Activated naive CD4-positive, alpha-beta T cell treated with anti-CD3 and anti-CD28 coated beads for 36 hours (primary cell): Measurements from ENCODE around the gene PRR23B. TPM values are rescaled to one million over a fixed set of nuclear protein-coding genes. Genes with fewer than 3 reads are reported as not detected.

Experiments
- CTCF ChIA-PET: fragments of 350-600 bp; sonication (Branson Sonifier 250); formaldehyde crosslinking; loops from one replicate; lab custom pipeline; 2021; ENCODE audit warnings: antibody characterized with exemption; lab: Charles Lee
- DNase-seq: peaks from one replicate; pipeline ENCODE4 v3.0.0-alpha.2; 2020
- H3K27ac Mint-ChIP-seq: one replicate; pipeline ENCODE4 v1.8.0; 2021; ENCODE audit warnings: mild to moderate bottlenecking, mixed read lengths
- H3K27me3 Mint-ChIP-seq: one replicate; pipeline ENCODE4 v1.8.0; 2021; ENCODE audit warnings: low read depth, mixed read lengths
- H3K36me3 Mint-ChIP-seq: one replicate; pipeline ENCODE4 v1.8.0; 2021; ENCODE audit warnings: low read depth, mixed read lengths
- H3K4me1 Mint-ChIP-seq: one replicate; pipeline ENCODE4 v1.8.0; 2021; ENCODE audit warnings: low read depth, mixed read lengths
- H3K4me3 Mint-ChIP-seq: one replicate; pipeline ENCODE4 v1.8.0; 2021; ENCODE audit warnings: mild to moderate bottlenecking, moderate library complexity, mixed read lengths
- H3K9me3 Mint-ChIP-seq: one replicate; pipeline ENCODE4 v1.8.0; 2021; ENCODE audit warnings: mixed read lengths
- intact Hi-C: fragments of 100-400 bp; cut with micrococcal nuclease; formaldehyde crosslinking; loops from one replicate; pipeline ENCODE4 v1.15.1; 2023
- total RNA-seq, 2 experiments: library from RNA; stranded (reverse); gene quantifications; one replicate each; pipeline ENCODE4 v1.2.3, GENCODE V29; 2021

PRR23B gene
- total RNA-seq, 2 experiments from 2014 or later, result not detected

DNA sequence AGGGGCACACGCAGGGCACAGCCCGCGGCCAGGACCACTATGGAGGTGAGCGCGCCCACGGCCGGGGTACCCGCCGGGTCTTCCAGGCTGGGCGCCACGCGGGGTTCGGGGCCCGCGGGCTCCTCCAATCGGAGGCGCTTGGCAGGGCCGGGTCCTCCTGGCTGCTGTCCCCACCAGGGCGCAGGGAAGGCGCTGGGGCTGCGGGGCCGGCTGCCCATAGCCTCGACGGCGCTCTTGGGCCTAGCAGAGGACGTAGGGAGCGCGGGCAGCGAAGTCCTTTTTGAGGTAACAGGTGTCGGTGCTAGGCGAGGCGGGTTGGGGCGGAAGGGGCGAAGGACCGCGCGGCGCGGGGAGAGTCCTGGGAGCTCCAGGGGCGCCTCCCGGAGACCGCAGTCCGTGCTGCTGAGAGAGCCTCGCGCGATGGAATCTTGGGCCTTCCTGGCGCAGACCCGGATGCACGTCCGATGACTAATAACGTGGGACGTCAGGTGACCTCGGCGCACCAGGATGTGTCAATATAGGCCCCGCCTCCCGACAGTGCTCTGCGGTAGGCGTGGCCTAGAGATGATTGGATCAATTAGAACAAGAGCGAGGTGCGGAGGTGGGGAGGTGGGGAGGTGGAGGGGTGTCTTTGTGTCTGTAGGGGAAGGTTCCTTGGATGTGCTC is 14.5 kb downstream of the PRR23B start, which contains the start of gene PRR23A:
Gene PRR23A (minus strand): TSS at position 218 of the 666 bp plus-strand sequence. CDS start 0 bp downstream, at position 218.
- DNase-seq, result no peak

DNA sequence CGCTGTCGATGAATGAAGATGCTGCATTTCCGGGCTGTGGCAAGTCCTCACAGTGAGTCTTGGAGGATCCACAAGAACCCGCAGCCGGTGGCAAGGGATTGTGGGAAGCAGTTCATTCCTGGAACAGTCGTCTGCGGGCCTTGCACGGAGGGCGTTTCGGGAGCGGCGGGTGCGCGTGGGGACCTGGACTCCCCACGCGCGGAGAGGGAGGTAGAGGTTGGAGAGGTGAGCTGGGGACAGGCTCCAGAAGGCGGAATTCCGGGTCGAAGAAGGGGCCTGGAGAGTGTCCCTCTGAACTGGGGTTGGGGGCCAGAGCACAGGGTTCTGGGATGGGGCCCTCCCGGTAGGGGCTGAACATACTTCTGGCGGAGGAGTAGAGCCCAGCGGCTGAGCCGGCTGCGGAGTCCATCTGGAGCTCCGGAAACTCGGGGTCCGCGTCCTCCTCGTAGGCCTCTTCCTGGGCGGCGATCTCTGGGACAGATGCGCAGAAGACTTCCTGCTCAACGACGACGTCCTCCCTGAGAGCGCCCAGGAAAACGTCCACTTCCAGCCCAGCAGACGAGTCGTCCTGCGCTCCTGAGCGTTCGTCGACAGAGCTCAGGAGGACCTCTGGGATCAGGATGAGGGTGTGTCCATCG is 15.3 kb downstream of the PRR23B start:
- CTCF ChIA-PET, result no interaction called here
- H3K4me1 Mint-ChIP-seq, result no peaks in the 10 kb centered on the region
- H3K36me3 Mint-ChIP-seq, result peaks cover 4% of the 10 kb centered on the region
- intact Hi-C loops, result no loop called here
- H3K9me3 Mint-ChIP-seq, result peaks cover 21% of the 10 kb centered on the region
- H3K27me3 Mint-ChIP-seq, result peaks cover 16% of the 10 kb centered on the region
- DNase-seq, result no peak
- H3K4me3 Mint-ChIP-seq, result no peak overlapping the region
- no peak overlapping the region for H3K27ac Mint-ChIP-seq

More for the DNA sequence above, 14.5 kb downstream of the PRR23B start, which contains the start of gene PRR23A:
- H3K36me3 Mint-ChIP-seq, result peaks cover 3% of the 10 kb centered on the region
- H3K27me3 Mint-ChIP-seq, result peaks cover 14% of the 10 kb centered on the region
- H3K4me1 Mint-ChIP-seq, result no peaks in the 10 kb centered on the region
- no peak within 1 kb of the TSS for H3K27ac Mint-ChIP-seq
- CTCF ChIA-PET, result no interaction called here
- peaks cover 17% of the 10 kb centered on the region for H3K9me3 Mint-ChIP-seq
- no peak within 1 kb of the TSS for H3K4me3 Mint-ChIP-seq
- intact Hi-C loops, result no loop called here

GRCh38 chr3:138995706-138996105 is 25.0 kb downstream of the PRR23B start:
- H3K9me3 Mint-ChIP-seq, result no peaks in the 10 kb centered on the region
- no peaks in the 10 kb centered on the region for H3K36me3 Mint-ChIP-seq
- no peak for DNase-seq
- H3K4me3 Mint-ChIP-seq, result no peak overlapping the region
- H3K27ac Mint-ChIP-seq, result no peak overlapping the region
- H3K27me3 Mint-ChIP-seq, result peaks cover 17% of the 10 kb centered on the region
- CTCF ChIA-PET, result no interaction called here
- intact Hi-C loops, result no loop called here
- H3K4me1 Mint-ChIP-seq, result no peaks in the 10 kb centered on the region

- Mint-ChIP-seq H3K27ac (no peak overlapping the region), H3K36me3 (no peaks in the 10 kb centered on the region), H3K4me1 (no peaks in the 10 kb centered on the region), H3K27me3 (peaks cover 5% of the 10 kb centered on the region), H3K4me3 (no peak overlapping the region), H3K9me3 (no peaks in the 10 kb centered on the region)
- no peak for DNase-seq
- CTCF ChIA-PET, result interaction anchor here (0.8 kb wide), 1 partner anchor 8 kb away, joined by 5 read pairs; no protein-coding TSS in a partner anchor
- intact Hi-C loops, result no loop called here
These were observed 33.5 kb downstream of the PRR23B start for GRCh38 chr3:138987181-138987580.

DNA sequence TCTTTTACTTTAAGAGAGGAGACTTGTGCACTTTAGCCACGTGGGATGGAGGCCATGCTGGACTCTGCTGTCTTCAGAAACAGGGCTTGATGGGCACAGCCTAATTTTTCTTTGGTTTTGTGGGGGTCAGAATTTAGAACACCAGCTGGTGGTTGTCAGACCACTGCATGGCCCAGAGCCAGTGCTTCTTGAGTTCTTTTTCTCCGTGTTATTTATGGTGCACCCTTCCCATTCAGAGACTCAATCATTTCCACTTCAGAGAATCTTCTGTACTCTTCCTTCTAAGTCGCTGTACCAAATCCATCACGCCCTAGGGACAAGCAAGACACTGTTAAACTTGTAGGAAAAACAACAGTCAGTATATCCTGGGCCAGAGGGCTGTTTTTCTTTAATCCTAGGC is 34.8 kb downstream of the PRR23B start:
- no peaks in the 10 kb centered on the region for H3K36me3 Mint-ChIP-seq
- no peaks in the 10 kb centered on the region for H3K4me1 Mint-ChIP-seq
- DNase-seq, result no peak
- H3K4me3 Mint-ChIP-seq, result no peak overlapping the region
- intact Hi-C loops, result no loop called here
- H3K27me3 Mint-ChIP-seq, result peaks cover 5% of the 10 kb centered on the region
- CTCF ChIA-PET, result no interaction called here
- H3K27ac Mint-ChIP-seq, result no peak overlapping the region
- no peaks in the 10 kb centered on the region for H3K9me3 Mint-ChIP-seq

- Mint-ChIP-seq H3K27me3 (peaks cover 5% of the 10 kb centered on the region), H3K9me3 (no peaks in the 10 kb centered on the region), H3K36me3 (no peaks in the 10 kb centered on the region), H3K4me1 (no peaks in the 10 kb centered on the region), H3K27ac (no peak overlapping the region), H3K4me3 (no peak overlapping the region)
- intact Hi-C loops, result no loop called here
- no peak for DNase-seq
- CTCF ChIA-PET, result interaction anchor here (0.8 kb wide), 1 partner anchor 49 kb away, joined by 3 read pairs; no protein-coding TSS in a partner anchor
These were observed 35.9 kb downstream of the PRR23B start for GRCh38 chr3:138984816-138985215.

GRCh38 chr3:138976047-138976446 is 44.7 kb downstream of the PRR23B start:
- Mint-ChIP-seq H3K4me1 (no peaks in the 10 kb centered on the region), H3K27ac (no peak overlapping the region), H3K27me3 (peaks cover 8% of the 10 kb centered on the region), H3K4me3 (no peak overlapping the region), H3K36me3 (no peaks in the 10 kb centered on the region), H3K9me3 (no peaks in the 10 kb centered on the region)
- CTCF ChIA-PET, result interaction anchor here (0.7 kb wide), 1 partner anchor 324 kb away, joined by 3 read pairs; no protein-coding TSS in a partner anchor
- intact Hi-C loops, result no loop called here
- no peak for DNase-seq

DNA sequence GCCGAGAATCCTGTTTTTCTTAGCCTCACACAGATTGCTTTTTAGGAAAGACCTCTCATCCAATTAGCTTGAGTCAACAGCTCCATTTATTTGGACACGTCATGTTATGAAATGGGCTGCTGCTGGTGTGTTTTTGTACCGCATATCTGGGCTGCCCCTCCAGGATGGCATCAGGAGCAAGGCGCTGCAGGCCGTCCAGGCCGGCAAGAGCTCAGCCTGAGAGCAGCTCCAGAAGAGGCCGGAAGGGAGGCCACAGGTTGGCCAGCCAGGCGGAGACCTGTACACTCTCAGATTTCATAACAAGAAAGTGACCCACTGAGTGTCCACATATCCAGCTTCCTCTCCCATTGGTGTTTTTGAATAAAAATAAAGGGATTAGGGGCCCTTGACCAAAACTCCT is 45.4 kb downstream of the PRR23B start:
- Mint-ChIP-seq H3K4me1 (no peaks in the 10 kb centered on the region), H3K4me3 (no peak overlapping the region), H3K27ac (no peak overlapping the region), H3K9me3 (no peaks in the 10 kb centered on the region), H3K36me3 (no peaks in the 10 kb centered on the region), H3K27me3 (peaks cover 13% of the 10 kb centered on the region)
- intact Hi-C loops, result no loop called here
- CTCF ChIA-PET, result interaction anchor here (0.7 kb wide), 1 partner anchor 39 kb away, joined by 3 read pairs; no protein-coding TSS in a partner anchor
- no peak for DNase-seq

- CTCF ChIA-PET, result no interaction called here
These were observed 46.3 kb downstream of the PRR23B start for GRCh38 chr3:138974462-138974861.

GRCh38 chr3:138972941-138973340 is 47.8 kb downstream of the PRR23B start:
- DNase-seq, result no peak
- intact Hi-C loops, result no loop called here
- H3K4me1 Mint-ChIP-seq, result no peaks in the 10 kb centered on the region
- H3K27ac Mint-ChIP-seq, result no peak overlapping the region
- no peak overlapping the region for H3K4me3 Mint-ChIP-seq
- H3K27me3 Mint-ChIP-seq, result peaks cover 22% of the 10 kb centered on the region
- CTCF ChIA-PET, result interaction anchor here (0.9 kb wide), 1 partner anchor 37 kb away, joined by 3 read pairs; no protein-coding TSS in a partner anchor
- H3K9me3 Mint-ChIP-seq, result no peaks in the 10 kb centered on the region
- no peaks in the 10 kb centered on the region for H3K36me3 Mint-ChIP-seq

More at GRCh38 chr3:138974462-138974861, 46.3 kb downstream of the PRR23B start:
- intact Hi-C loops, result no loop called here
- Mint-ChIP-seq H3K36me3 (no peaks in the 10 kb centered on the region), H3K4me3 (no peak overlapping the region), H3K27ac (no peak overlapping the region), H3K4me1 (no peaks in the 10 kb centered on the region), H3K9me3 (no peaks in the 10 kb centered on the region), H3K27me3 (peaks cover 19% of the 10 kb centered on the region)
- no peak for DNase-seq

- intact Hi-C loops, result no loop called here
- Mint-ChIP-seq H3K36me3 (no peaks in the 10 kb centered on the region), H3K27me3 (peaks cover 25% of the 10 kb centered on the region), H3K27ac (no peak overlapping the region), H3K4me1 (no peaks in the 10 kb centered on the region), H3K4me3 (no peak overlapping the region), H3K9me3 (no peaks in the 10 kb centered on the region)
- CTCF ChIA-PET, result interaction anchor here (0.9 kb wide), 1 partner anchor 35 kb away, joined by 3 read pairs; no protein-coding TSS in a partner anchor
- DNase-seq, result no peak
These were observed 48.9 kb downstream of the PRR23B start for GRCh38 chr3:138971766-138972320.
